HT1080 (cell line): ENCODE data around the gene TENT5C. TPM values are rescaled to one million over a fixed set of nuclear protein-coding genes. Genes with fewer than 3 reads are reported as not detected.

Experiments used
- DNase-seq: peaks from one replicate; pipeline ENCODE4 v3.0.0-alpha.2; 2015; ENCODE audit warnings: low read depth
- total RNA-seq: library from RNA; depleted of rRNA; stranded (reverse); fragments of >200 nt; shearing (Covaris generic); gene quantifications from 2 replicates; pipeline ENCODE4 v1.2.3, GENCODE V29; 2014

Gene TENT5C
- total RNA-seq, 1 experiment from 2014 or later = 1.7 TPM

GRCh38 chr1:117590273-117590925 lies 15.4 kb upstream of the TENT5C start:
- no peak for DNase-seq

- DNase-seq = no peak
Observed at GRCh38 chr1:117591252-117591651, 14.6 kb upstream of the TENT5C start.

GRCh38 chr1:117592155-117592554 lies 13.7 kb upstream of the TENT5C start:
- no peak for DNase-seq

GRCh38 chr1:117594261-117594990 lies 11.4 kb upstream of the TENT5C start:
- DNase-seq = no peak

GRCh38 chr1:117596023-117596720 lies 9.7 kb upstream of the TENT5C start:
- DNase-seq = no peak

- no peak for DNase-seq
Observed at GRCh38 chr1:117598489-117598888, 7.4 kb upstream of the TENT5C start.

GRCh38 chr1:117599286-117600221 lies 6.3 kb upstream of the TENT5C start:
- no peak for DNase-seq

GRCh38 chr1:117600325-117600943 lies 5.4 kb upstream of the TENT5C start:
- no peak for DNase-seq

GRCh38 chr1:117600966-117601365 lies 4.9 kb upstream of the TENT5C start:
- no peak for DNase-seq

GRCh38 chr1:117602862-117603261 lies 3.0 kb upstream of the TENT5C start:
- DNase-seq = no peak

- DNase-seq = no peak
Observed at GRCh38 chr1:117605164-117605773, 579 bp upstream of the TENT5C start.

GRCh38 chr1:117606649-117607430 lies 992 bp downstream of the TENT5C start:
- no peak for DNase-seq

- DNase-seq = no peak
Observed at GRCh38 chr1:117607471-117607870, 1.6 kb downstream of the TENT5C start.

- no peak for DNase-seq
Observed at GRCh38 chr1:117608115-117608615, 2.3 kb downstream of the TENT5C start.

GRCh38 chr1:117608758-117609157 lies 2.9 kb downstream of the TENT5C start:
- no peak for DNase-seq

GRCh38 chr1:117609471-117609911 lies 3.6 kb downstream of the TENT5C start:
- DNase-seq = no peak

- DNase-seq = no peak
Observed at GRCh38 chr1:117610036-117610435, 4.2 kb downstream of the TENT5C start.

- no peak for DNase-seq
Observed at GRCh38 chr1:117611121-117611601, 5.3 kb downstream of the TENT5C start.

- DNase-seq = no peak
Observed at GRCh38 chr1:117611894-117612483, 6.1 kb downstream of the TENT5C start.
